ENCODE results near the gene POLR2J.

POLR2J gene

DNA sequence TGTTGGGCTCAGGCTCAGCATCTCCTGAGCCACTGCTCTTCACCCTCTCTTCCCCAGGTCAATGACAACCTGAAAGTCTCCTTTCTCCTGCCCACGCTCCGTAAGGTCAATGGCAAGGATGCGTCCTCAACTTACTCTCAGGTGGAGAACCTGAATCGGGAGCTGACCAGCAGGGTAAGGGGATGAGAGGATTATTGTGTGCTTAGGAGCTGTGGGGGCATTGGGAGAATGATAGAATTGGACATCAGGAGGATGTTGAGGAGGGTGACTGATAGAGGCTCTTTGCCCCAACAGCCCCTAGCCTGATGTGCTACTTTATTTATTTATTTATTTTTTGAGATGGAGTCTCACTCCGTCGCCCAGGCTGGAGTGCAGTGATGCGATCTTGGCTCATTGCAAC, 12.6 kb downstream of the POLR2J start:
- TF ChIP-seq ISL1 (CRISPR knock-in tag; IDR thresholded peaks at IDR 0.05) (no peak), ZNF8 (CRISPR knock-in tag; IDR thresholded peaks at IDR 0.05) (no peak)
- TF ChIP-seq, protein P1, sequence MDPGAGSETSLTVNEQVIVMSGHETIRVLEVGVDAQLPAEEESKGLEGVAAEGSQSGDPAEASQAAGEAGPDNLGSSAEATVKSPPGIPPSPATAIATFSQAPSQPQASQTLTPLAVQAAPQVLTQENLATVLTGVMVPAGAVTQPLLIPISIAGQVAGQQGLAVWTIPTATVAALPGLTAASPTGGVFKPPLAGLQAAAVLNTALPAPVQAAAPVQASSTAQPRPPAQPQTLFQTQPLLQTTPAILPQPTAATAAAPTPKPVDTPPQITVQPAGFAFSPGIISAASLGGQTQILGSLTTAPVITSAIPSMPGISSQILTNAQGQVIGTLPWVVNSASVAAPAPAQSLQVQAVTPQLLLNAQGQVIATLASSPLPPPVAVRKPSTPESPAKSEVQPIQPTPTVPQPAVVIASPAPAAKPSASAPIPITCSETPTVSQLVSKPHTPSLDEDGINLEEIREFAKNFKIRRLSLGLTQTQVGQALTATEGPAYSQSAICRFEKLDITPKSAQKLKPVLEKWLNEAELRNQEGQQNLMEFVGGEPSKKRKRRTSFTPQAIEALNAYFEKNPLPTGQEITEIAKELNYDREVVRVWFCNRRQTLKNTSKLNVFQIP (CRISPR knock-in tag; IDR thresholded peaks at IDR 0.05; ENCODE audit: borderline replicate concordance, low read depth): no peak
- no peak for ATAC-seq

DNA sequence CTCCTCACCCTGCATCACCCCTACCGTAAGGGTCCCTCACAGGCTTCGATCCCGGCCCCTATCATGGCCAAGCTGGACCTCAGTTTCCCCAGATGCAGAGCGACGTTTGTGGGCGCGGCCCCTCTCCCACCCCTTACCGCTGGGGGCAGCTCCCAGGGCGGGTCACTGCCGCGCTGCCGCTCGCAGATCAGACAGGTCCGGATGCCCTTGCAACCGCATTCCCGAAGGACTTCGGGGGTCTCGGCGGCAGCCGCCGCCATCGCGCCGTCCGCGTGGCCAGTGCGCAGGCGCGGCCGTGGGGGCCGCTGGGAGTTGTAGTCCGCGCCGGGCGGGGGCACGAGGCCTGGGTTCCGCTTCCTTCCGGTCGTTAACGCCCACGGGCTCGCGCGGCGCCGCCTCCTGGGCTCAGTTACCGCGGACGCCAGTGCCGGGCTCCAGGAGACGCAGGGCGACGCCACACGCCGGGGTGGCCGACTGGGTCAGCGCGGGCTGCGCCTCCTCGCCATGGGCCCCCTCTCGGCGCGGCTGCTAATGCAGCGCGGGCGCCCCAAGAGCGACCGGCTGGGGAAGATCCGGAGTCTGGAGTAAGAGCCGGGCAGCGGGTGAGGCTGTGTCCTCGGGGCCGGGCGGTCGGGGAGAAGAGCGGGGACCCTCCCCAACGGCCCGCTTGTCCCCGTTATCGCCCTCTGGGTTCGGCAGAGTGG, 14.0 kb downstream of the POLR2J start, which contains the start of the genes ALKBH4 and LRWD1:
Gene ALKBH4 (minus strand): TSS at position 287 of the 704 bp plus-strand sequence. CDS start 27 bp downstream, at position 260.
Gene LRWD1 (plus strand): TSS at position 408 of the 704 bp plus-strand sequence. CDS start 97 bp downstream, at position 505.
- TF ChIP-seq SNAI2 (CRISPR knock-in tag; IDR thresholded peaks at IDR 0.05) (no peak), ZFP3 (CRISPR knock-in tag; IDR thresholded peaks at IDR 0.05) (0 out of 2 replicates have a peak, but pooled peaks have one; percentile 16)
- ATAC-seq: peak; percentile 87

DNA sequence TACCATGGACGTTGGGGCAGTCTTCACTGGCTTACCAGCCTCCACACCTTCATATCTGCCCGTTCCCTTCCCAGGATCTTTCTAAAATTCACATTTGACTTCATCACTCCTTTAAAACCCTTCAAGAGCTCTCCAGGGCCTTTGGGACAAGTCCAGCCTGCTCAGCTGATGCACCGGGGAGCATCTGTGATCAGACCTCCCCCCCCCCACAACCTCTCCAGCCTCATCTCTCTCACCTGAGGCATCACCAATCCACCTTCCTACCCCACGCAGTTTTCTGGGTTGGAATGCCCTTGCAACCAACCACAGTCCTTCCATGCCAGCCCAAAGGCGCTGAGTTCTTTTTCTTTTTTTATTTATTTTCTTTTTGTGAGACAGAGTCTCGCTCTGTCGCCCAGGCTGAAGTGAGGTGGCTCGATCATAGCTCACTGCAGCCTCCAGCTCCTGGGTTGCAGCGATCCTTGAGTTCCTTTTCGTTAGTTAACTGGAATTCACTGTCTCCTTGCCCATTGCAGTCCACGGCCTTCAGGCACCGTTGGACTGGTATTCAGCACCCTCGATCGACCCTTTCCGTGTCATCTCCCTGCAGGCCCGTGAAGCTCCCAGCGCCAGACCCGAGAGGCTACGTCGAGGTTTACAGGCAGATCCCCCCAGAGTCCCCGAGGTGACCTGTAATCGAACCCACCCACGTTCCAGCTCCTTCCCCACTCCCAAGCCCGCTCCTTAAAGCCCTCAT, 14.7 kb downstream of the POLR2J start:
- peak; percentile 15 for ATAC-seq
- no peak for TF ChIP-seq ESRRG (CRISPR knock-in tag; IDR thresholded peaks at IDR 0.05)
- TF ChIP-seq GLIS3 (CRISPR knock-in tag; IDR thresholded peaks at IDR 0.05): no peak
- no peak for TF ChIP-seq ZNF70 (CRISPR knock-in tag; IDR thresholded peaks at IDR 0.05)
- TF ChIP-seq ZNF8 (CRISPR knock-in tag; IDR thresholded peaks at IDR 0.05): no peak
- TF ChIP-seq ZNF565 (CRISPR knock-in tag; conservative IDR thresholded peaks at IDR 0.05; ENCODE audit: low read depth): no peak
- no peak for TF ChIP-seq RARB (CRISPR knock-in tag; IDR thresholded peaks at IDR 0.05)
- no peak for TF ChIP-seq TCF4 (CRISPR knock-in tag; IDR thresholded peaks at IDR 0.05; ENCODE audit: borderline replicate concordance)
- TF ChIP-seq ISL1 (CRISPR knock-in tag; IDR thresholded peaks at IDR 0.05): no peak
- no peak for TF ChIP-seq SNAI2 (CRISPR knock-in tag; IDR thresholded peaks at IDR 0.05)

DNA sequence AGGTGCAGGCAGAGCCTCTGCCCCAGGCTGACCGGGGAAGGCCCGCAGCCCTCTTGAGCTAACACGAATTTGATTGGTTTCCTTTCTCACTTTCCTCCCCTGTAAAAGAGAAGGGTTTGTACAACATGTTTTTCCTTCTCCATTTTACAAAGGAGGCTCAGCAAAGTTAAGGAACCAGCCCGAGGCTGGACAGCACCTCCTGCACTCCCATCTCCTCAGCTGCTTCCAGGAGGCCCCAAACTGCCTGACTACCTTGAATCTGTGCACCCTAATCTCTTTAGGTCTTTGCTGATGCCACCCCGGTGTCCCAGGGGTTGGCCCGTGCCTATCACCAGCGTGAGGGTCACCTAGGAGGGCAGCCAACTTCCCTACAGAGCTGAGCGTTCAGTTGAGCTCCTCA, 18.3 kb downstream of the POLR2J start:
- no peak for TF ChIP-seq CSDC2 (CRISPR knock-in tag; IDR thresholded peaks at IDR 0.05)
- TF ChIP-seq OSR1 (CRISPR knock-in tag; IDR thresholded peaks at IDR 0.05): no peak
- no peak for TF ChIP-seq ESRRG (CRISPR knock-in tag; IDR thresholded peaks at IDR 0.05)
- TF ChIP-seq TOX (CRISPR knock-in tag; IDR thresholded peaks at IDR 0.05; ENCODE audit: borderline replicate concordance): no peak
- TF ChIP-seq ZFP3 (CRISPR knock-in tag; IDR thresholded peaks at IDR 0.05): no peak
- TF ChIP-seq ZNF565 (CRISPR knock-in tag; conservative IDR thresholded peaks at IDR 0.05; ENCODE audit: low read depth): no peak
- TF ChIP-seq TCF4 (CRISPR knock-in tag; IDR thresholded peaks at IDR 0.05; ENCODE audit: borderline replicate concordance): no peak
- TF ChIP-seq ARNTL (CRISPR knock-in tag; IDR thresholded peaks at IDR 0.05; ENCODE audit: borderline replicate concordance, low read depth): no peak
- no peak for TF ChIP-seq PPARA (CRISPR knock-in tag; IDR thresholded peaks at IDR 0.05; ENCODE audit: borderline replicate concordance)
- no peak for ATAC-seq

DNA sequence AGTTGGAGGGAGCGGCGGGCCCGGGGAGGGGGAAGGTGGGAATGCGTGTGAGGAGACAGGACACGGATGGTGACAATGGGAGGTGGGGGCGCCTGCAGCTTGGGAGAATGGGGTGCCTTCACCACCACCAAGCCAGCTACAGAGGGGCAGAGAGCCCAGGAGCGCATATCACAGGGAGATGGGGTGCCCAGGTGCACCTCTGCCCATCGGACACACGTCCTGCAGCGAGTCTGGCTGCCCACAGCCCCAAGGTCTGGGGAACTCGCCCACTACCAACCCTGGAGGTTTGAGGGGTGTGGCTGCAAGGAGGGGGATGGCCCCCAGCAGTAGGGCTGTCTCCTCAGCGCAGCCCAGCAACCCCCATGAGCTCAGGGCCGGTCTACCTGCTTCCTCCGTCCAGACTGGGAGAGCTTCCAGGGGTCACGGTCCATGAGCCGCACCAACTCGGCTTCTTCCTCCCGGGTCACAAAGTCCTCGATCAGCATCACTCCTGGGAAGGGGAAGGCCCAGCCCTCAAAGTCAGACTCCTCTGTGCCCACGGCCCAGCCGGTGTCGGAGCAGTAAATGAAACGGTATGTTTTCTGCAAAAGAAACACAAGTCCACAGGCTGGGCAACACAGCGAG, 19.4 kb downstream of the POLR2J start:
- no peak for ATAC-seq
- TF ChIP-seq GLIS3 (CRISPR knock-in tag; IDR thresholded peaks at IDR 0.05): no peak
- TF ChIP-seq ISL1 (CRISPR knock-in tag; IDR thresholded peaks at IDR 0.05): no peak
- TF ChIP-seq CSDC2 (CRISPR knock-in tag; IDR thresholded peaks at IDR 0.05): no peak
- TF ChIP-seq, protein P2, sequence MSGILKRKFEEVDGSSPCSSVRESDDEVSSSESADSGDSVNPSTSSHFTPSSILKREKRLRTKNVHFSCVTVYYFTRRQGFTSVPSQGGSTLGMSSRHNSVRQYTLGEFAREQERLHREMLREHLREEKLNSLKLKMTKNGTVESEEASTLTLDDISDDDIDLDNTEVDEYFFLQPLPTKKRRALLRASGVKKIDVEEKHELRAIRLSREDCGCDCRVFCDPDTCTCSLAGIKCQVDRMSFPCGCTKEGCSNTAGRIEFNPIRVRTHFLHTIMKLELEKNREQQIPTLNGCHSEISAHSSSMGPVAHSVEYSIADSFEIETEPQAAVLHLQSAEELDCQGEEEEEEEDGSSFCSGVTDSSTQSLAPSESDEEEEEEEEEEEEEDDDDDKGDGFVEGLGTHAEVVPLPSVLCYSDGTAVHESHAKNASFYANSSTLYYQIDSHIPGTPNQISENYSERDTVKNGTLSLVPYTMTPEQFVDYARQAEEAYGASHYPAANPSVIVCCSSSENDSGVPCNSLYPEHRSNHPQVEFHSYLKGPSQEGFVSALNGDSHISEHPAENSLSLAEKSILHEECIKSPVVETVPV (CRISPR knock-in tag; IDR thresholded peaks at IDR 0.05): no peak
- no peak for TF ChIP-seq ZFP3 (CRISPR knock-in tag; IDR thresholded peaks at IDR 0.05)
- TF ChIP-seq BACH2 (CRISPR knock-in tag; IDR thresholded peaks at IDR 0.05; ENCODE audit: borderline replicate concordance): no peak
- TF ChIP-seq, protein P3, sequence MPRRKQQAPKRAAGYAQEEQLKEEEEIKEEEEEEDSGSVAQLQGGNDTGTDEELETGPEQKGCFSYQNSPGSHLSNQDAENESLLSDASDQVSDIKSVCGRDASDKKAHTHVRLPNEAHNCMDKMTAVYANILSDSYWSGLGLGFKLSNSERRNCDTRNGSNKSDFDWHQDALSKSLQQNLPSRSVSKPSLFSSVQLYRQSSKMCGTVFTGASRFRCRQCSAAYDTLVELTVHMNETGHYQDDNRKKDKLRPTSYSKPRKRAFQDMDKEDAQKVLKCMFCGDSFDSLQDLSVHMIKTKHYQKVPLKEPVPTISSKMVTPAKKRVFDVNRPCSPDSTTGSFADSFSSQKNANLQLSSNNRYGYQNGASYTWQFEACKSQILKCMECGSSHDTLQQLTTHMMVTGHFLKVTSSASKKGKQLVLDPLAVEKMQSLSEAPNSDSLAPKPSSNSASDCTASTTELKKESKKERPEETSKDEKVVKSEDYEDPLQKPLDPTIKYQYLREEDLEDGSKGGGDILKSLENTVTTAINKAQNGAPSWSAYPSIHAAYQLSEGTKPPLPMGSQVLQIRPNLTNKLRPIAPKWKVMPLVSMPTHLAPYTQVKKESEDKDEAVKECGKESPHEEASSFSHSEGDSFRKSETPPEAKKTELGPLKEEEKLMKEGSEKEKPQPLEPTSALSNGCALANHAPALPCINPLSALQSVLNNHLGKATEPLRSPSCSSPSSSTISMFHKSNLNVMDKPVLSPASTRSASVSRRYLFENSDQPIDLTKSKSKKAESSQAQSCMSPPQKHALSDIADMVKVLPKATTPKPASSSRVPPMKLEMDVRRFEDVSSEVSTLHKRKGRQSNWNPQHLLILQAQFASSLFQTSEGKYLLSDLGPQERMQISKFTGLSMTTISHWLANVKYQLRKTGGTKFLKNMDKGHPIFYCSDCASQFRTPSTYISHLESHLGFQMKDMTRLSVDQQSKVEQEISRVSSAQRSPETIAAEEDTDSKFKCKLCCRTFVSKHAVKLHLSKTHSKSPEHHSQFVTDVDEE (CRISPR knock-in tag; IDR thresholded peaks at IDR 0.05): no peak
- TF ChIP-seq, protein P1 (CRISPR knock-in tag; IDR thresholded peaks at IDR 0.05; ENCODE audit: borderline replicate concordance, low read depth): no peak
- no peak for TF ChIP-seq ZNF8 (CRISPR knock-in tag; IDR thresholded peaks at IDR 0.05)
- TF ChIP-seq, protein P4, sequence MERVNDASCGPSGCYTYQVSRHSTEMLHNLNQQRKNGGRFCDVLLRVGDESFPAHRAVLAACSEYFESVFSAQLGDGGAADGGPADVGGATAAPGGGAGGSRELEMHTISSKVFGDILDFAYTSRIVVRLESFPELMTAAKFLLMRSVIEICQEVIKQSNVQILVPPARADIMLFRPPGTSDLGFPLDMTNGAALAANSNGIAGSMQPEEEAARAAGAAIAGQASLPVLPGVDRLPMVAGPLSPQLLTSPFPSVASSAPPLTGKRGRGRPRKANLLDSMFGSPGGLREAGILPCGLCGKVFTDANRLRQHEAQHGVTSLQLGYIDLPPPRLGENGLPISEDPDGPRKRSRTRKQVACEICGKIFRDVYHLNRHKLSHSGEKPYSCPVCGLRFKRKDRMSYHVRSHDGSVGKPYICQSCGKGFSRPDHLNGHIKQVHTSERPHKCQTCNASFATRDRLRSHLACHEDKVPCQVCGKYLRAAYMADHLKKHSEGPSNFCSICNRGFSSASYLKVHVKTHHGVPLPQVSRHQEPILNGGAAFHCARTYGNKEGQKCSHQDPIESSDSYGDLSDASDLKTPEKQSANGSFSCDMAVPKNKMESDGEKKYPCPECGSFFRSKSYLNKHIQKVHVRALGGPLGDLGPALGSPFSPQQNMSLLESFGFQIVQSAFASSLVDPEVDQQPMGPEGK (CRISPR knock-in tag; IDR thresholded peaks at IDR 0.05; ENCODE audit: borderline replicate concordance): no peak
- TF ChIP-seq ESRRG (CRISPR knock-in tag; IDR thresholded peaks at IDR 0.05): no peak
- TF ChIP-seq ZC3H10 (CRISPR knock-in tag; IDR thresholded peaks at IDR 0.05): no peak
- no peak for TF ChIP-seq RARB (CRISPR knock-in tag; IDR thresholded peaks at IDR 0.05)

All from SK-N-SH treated with all-trans-retinoic acid at 6 μM for 48 hours (cell line).